CD4-positive, alpha-beta T cell treated with Interleukin-4 for 4 hours (primary cell): ENCODE measurements around the gene PRR23E.

Experiments used
- DNase-seq: peaks from one replicate; pipeline ENCODE4 v3.0.0-alpha.2; 2020

PRR23E gene

DNA sequence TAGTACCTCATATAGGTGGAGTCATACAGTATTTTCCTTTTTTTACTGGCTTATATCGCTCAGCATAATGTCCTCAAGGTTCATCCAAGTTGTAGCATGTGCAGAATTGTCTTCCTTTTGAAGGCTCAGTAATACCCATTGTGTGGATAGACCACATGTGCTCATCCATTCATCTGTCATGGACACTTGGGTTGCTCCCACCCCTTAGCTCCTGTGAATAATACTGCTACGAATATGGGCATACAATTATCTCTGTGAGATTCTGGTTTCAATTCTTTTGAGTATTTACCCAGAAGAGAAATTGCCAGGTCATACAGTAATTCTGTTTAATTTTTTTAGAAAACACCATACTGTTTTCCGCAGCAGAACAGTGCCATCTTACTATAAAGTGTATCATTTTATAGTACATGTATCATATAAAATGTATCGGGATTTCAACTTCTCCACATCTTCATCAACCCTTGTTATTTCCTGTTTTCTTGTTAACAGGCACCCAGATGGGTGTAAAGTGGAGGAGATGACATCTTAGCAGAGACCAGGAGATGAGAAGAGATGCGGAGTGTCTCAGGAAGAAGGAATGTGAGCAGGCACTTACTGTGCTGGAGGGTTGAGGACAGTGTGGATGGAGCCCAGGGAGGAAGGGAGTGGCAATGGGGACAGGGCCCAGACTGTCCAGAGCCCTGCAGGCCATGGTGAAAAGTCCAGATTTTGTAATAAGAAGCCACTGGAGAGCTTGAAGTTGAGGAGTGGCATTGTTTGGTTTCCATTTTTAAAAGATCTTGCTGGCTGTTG is 27.0 kb upstream of the PRR23E start:
- no peak for DNase-seq

DNA sequence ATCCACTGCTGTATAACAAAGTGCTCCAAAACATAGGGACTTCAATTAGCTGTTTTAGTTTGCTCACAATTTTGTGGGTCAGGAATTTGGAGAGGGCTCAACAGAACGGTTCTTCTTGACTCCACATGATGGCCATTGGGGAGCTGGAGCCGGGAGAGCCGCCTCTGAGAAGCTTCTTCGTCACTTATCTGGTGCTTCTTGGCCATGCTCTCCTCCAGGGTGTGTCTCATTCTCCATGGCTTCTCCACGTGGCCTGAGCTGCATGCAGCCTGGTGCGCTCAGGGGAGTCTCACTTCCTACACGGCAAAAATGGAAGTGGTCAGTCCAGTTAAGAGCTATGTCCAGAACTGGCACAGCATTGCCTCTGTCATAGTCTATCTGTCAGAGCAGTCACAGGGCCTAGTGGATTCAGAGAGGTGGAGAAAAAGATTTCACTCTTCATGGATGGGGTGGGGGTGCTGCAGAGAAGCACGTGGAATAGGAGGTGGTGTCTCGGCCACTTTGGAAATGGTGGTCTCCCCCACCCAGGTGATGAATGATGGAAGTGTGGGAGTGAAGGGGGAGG is 26.3 kb upstream of the PRR23E start:
- DNase-seq: no peak

DNA sequence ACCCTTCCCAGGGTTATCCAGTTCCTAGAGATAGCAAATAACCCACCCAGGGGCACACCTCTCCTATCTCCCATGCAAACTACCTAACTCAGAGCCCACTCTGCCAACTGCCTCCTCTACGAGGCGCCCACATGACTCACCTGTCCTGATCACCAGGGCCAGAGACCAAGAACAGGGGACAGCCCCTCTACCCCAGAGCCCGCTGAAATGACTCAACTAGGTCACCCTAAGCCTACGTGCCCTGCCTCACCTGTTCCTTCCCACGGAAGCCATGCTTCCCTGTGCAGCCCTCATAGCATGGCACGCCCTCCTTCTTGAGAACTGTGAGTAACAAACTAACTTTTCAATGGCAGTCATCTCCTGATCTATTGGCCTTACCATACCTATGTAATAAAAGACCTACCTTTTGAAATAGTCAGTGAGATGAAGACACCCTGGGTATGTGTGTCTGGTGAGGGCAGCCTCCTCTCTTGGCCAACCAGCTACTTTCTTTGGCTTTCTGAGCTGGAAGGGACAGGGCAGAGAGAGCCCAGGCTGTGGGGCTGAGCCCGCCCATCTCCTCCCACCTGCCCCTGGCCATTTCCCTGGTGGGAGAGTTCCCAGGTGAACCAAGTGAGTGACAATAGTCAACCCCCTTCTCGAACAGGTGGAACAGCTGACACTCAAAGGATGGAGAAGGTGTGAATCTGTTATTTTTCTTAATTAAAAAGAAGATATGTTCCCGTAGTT is 25.5 kb upstream of the PRR23E start:
- no peak for DNase-seq

DNA sequence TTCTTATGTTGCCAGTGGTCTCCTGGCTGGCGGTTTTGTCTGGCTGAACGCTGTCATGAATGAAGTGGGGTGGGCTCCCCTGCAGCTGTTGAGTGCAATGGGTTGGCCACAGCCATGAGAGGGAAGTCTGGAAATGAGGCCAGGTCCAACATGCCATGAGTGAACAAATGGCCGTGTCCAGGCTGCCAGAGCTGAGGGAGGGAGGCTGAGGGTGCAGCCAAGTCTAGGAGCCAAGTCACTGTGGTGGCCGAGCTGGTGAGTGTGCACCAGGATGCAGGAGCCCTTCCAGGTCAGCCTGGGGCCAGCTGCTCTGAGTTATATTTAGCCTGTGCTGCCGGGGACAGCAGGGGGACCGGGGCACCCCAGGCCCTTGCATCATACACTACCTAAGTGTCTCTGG is 24.7 kb upstream of the PRR23E start:
- no peak for DNase-seq

DNA sequence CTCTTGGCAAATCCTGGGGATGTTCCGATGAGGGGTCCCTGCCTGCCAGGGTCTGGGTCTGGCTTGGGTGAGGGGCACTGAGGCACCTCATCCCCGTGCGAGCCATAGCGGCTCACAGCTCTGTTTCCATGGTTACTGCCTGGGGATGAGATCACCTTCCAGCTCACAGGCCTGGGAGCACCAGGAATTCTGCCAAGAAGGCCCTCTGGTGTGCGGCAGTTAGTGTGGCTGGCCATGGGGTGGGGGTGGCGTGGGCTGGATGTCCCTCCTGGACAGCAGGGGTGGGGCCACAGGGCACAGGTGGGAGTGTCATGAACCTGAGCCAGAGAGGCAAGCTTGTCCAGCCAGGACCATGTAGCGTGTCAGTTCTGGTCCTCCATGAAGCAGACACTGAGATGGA is 22.1 kb upstream of the PRR23E start:
- no peak for DNase-seq

DNA sequence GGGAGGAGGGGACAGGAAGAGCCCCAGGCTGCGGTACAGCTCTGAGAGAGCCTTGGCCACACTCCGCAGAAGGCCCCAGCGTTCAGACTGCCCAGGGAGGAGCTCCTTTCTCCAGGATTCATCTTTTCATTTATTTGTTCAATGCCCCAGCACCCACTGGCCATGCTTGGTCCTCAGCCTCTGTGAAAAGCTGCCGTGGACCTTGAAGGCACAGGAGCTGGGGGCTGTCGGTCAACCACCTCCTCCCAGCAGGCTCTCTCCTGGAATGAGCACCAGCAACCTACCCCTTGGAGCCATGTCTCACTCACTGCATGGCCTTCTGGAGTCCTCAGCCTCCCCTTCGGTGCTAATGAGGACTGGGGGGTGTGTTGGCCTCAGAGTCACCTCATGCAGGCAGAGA is 21.6 kb upstream of the PRR23E start:
- no peak for DNase-seq

DNA sequence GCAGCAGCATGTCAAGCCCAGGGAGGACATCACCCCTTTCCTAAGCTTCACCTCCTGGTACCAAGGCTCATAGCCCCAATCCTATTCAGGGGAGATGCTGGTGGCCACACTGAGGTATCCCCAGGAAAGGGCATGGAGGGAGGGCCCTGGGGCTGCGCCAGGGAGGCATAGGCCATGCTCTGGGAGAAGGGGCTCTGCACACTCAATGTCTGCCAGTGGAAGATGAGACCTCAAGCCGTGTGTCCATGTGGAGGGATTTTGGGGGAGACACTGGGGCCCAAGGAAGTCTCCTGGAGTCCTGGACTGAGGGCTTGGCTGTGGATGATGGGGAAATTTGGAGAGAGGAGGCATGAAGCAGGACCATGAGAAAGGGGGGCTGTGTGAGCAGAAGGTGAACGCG is 21.2 kb upstream of the PRR23E start:
- no peak for DNase-seq

DNA sequence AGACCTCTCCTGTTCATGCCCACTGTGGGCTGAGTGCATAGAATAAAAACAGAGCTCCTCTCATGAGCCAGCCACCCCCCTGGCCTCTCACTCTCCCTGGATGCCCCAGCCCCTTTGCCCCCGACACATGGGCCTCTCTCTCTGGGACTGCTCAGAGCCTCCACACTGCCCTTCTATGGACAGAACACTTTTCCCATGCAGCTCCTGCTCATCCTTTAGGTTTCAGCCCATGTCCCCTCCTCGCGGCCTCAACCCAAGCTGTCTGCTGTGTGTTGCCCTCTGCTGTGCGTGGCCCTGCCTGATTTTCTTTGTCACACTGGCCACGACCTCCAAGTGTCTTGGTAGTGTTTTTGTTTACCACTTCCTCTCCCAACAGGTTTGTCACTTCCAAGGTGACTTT is 20.7 kb upstream of the PRR23E start:
- DNase-seq: no peak

DNA sequence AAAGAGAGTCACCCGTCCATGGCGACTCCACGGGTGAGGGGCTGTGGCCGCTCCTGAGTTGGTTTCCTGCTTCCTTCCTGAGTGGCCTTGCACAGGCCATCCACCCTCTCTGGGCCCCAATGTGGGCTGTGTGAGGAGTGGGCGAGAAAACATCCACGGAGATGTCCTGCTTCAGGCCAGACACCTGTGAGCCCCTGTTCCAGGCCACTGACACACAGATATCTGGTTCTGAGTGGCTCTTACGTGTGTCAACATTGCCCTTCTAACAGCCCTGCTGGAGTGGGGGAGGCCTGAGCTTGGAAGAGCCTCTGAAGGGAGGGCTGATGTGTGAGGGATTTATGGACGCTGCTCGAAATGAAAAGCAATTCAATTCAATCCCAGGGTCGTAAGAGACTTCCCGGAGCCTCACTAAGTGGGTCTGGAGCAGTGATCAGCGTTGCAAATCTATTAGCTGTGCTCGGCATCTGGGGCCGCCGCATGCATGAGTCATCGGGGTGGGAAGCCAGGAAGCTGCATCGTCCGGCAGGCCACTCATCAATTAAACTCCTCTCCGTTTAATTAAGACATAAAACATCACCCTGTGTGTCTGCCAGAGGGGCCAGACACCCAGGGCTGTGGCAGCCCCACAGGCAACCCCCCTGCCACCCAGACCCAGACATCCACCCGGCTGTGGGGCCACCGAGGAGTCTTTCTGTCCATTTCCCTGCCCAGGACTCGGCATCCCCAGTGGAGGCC is 20.0 kb upstream of the PRR23E start:
- DNase-seq: no peak

DNA sequence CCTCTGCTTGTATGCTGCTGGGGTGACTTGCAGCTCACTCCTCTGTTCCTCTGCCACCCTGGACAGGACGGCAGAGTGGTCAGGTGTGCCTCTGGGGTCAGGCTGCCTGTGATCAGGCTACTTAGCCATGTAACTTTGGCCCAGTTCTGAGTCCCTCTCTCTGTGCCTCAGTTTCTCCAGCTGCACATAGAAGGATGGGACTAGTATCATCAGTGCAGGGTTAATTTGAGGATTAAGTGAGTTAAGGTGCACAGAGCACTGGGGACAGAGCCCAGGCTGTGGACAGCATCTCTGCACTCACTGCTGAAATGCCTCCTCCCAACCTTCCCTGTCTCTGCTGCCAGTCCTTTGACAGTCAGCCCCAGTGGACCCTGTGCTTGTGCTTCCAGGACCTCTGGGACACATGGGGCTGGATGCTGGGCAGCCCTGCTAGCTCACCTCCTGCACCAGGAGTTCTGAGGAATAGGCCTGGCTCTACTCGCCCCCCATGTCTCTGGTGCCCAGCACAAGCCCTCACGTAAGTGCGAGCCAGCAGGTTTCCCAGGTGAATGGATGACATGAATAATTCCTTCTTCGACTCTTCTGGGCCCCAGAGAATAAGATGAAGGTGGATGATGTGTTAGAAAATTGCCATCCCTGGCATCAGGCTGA is 19.3 kb upstream of the PRR23E start:
- DNase-seq: no peak

DNA sequence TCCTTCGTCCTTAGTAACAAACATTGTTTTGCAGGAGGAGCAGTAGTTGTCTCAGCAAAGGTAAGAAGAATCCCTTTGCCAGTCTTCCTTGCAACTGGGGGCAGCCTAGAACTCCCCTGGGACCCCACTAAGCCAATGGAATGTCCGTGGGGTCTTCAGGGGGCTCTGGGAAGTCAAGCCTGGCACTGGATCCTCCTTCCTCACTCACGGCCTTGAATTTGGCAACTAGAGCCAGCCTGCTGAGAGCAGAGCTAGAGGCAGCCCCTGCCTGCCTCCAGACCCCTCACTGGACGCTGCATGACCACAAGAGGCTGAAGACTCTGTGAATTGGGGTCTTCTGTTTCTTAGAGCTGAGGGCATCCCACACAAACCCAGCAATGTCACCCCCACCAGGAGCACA is 18.6 kb upstream of the PRR23E start:
- no peak for DNase-seq

DNA sequence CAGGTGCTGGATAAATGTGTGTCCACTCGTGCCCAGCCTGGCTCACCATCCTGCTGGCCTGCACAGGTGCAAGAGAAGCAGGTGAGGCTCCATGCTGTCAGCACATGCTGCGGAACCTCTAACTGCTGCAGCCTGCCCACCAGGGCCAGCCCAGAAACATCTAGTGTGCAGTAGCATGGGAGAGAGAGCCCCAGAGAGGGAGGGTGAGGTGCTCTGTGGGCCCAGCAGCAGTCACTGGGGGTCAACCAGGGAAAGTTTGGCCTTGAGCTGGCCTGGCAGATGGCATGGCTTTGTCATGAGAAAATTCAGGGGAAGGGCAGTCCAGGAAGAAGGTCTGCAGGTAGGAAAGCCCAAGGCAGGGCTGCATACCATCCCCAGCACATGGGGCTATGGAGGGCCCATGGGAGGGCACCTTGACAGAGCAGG is 18.2 kb upstream of the PRR23E start:
- no peak for DNase-seq

DNA sequence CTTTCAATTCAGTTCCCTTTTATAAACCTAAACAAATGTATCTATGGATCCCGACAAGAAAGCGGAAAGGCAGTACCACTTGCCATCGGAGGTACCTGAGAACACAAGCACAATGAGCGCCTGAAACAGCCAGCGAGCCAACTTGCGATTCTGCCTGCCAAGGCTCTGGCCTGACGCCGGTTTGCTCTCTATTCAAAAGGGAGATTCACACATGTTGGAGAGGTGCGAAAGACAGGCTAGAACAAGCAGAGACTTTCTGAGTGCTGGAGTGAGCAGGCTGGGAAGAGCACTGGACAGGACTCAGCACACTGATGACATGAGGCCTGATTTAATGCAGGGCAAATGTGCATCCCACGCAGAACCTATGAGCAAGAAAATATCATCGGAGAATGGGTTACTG is 17.7 kb upstream of the PRR23E start:
- DNase-seq: no peak

DNA sequence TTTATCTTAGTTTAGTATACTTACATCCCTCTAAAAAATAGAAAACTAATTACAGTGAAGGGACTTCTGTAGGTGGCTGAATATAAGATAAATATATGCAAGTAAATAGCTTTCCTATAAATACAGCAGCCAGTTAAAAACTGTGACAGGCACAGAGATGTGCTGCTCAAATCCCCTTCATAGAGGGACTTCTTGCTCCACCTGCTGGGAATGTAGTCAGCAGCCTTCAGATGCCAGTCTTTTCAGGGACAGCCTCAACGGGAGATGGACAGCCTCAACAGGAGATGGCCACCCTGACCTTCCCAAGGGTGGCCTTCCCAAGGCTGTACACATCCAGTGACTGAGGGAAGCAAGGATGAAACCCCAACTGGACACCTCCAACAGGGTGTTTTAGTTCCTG is 15.7 kb upstream of the PRR23E start:
- no peak for DNase-seq

DNA sequence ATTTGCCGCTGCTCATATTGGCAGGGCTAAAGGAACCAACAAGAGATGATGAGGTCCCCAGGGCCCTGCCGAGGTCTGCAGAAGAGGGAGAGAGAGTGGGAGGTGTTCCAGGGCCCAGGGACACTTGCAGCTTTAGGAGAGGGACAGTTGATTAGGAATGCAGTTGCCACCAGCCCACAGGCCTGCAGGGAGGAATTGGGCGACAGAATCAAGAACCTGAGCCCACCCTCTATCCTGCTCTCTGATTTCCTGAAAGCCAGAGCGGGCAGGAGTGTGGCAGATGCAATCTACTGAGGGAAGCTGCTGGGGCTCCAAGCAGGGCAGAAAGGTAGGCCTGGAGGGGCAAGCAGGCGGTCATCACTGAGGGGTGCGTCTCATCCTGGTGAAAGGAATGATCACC is 12.1 kb upstream of the PRR23E start:
- DNase-seq: no peak

DNA sequence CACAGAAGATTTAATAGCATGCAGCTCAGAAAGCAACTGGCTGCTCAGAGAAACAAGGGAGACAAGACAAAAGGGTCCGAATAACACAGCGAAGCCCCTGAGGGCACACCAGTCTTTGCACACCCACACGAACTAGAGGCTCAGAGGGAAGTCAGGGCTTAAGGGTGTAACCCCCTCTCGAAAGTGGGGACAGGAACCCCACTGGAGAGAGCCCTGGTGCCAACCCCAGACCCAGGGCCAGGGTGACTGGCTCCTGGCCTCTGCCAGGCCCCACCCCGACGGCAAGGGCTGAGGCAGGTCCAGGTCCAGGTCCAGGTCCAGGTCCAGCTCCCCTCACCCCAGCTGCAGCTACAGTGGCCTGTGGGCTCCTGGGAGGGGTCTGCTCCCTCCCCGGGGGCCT is 10.5 kb upstream of the PRR23E start:
- DNase-seq: no peak

DNA sequence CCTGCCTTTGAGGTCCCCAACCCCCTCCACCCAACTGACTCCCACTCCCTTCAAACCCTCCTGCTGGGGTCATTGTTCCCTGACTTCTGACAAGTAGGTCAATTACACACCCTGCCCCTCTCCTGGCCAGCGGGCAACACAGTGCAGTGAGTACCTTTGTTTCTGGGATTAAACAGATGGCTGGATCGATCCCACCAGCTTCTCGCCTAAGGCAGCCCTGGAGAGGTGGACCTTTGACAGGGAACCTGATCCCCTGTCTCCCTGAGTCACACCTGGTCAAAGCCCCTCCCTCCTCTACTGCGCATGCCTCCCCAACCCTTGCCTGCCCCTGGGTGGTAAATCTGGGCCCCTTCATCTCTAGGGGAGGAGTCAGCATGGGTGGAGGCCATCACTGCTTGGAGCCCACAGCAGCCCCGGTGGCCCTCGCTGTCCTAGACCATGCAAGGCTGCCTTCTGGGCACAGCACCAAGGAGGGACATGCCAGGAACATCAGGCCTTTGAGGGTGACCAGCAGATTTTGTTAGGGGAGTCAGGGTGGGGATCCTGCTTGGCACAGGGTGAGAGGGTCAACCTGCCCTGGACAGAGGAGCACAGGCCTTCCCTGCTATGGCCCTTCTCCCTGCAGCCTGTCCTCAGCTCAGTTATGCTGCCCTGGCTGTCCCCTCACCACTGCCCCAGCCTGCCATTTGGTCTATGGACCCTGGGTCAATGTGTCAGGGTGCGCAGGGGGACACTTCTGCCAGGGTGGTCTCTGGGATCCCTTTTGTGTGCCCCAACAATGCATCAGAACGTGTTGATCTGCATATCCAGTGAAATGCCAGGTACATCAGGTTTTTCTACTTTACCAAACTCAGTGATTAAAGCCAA is 9.8 kb upstream of the PRR23E start:
- DNase-seq: no peak

DNA sequence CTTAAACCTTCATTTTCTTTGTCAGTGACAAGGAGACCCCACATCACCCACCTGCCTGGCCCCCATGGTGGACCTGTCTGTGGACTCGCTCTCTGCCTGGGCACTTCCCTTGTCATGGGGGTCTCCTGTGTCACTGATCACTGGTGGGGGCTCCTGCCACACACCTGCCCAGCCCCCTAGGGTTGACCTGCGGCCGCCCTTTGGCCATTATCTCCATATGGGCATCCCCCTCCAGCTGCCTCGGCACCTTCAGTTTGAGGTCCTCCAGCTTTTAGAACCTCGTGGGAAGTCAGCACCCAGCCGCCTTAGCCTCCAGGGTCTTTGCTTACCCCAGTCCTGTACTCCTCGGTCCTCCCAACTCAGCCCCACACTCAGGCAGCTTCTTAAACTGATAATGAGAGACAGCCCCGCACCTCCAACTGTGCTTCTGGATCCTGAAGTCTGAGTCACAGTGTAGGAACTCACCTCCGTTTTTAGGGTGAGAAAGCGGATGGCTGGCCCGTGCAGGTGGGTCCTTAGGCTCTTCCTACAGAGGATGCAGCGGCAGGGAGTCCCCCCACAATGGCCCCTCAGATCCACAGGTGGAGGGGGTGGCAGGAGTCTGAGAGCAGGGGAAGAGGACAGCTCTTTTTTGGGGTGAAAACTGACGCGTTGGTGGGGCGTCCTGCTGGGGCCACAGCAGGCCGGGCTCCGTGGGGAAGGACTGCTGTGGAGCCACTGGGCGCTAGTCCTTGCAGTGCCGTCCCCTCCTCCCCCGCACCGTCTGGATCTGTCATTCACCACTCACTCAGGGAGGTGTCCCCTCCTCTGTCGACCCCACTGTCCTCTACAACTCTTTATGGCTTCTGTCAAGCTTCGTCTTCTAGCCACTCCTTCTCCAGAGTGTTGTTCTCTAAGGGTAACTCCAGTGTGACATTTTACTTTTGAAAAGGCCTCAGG is 8.7 kb upstream of the PRR23E start:
- DNase-seq: no peak

DNA sequence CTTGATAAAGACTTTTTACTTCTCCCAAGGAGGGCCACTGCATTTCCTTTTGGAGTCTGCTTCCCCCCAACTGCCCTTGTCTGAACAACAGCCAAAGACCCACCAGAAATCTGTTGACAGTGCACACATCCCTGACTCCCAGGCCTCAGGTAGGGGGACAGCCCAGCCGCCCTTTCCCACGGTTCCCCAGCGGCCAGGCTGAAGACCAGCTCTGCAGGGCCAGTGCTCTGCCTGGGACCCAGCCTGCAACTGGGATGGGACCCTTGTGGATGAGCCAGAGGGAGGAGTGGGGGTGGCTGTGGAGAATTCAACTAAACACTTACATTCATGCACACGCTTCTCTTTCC is 8.1 kb upstream of the PRR23E start:
- no peak for DNase-seq

DNA sequence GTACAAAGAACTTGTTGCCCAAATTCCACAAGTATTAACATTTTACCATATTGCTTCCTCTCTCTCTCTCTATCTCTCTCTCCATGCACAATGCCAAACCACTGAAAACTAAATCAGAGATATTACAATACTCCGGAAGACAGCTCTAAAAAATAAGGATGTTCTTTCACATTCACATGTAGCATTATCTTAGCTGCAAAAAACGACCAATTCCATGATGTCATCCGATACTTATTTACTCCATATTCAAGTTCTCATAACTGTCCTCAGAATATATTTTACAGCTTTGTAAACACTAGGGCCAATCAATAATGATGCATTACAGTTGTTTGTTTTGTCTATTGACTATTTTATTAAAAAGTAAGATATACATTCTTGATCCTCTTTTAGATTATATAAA is 7.7 kb upstream of the PRR23E start:
- DNase-seq: no peak
